ENCODE measurements around the gene KCND3. TPM values are rescaled to one million over a fixed set of nuclear protein-coding genes. Genes with fewer than 3 reads are reported as not detected.

KCND3 gene
- total and polyA plus RNA-seq, 8 donors, result 0.87 to 15.8 (median 4.5) TPM

- no peaks in the 10 kb centered on the region for H3K9me3 ChIP-seq
- intact Hi-C loops (cut with DNase I; ENCODE audit: low total_unique reads), result no loop called here
- H3K4me3 ChIP-seq, result no peak overlapping the region
- peaks cover 0 to 5% (median 0%) of the 10 kb centered on the region in 3 donors for H3K27me3 ChIP-seq
- TF ChIP-seq EP300 (IDR thresholded peaks at IDR 0.05), result no peak
- peaks cover 0 to 8% (median 4%) of the 10 kb centered on the region in 4 donors for H3K4me1 ChIP-seq
- 91 to 97% (median 94%) methylated on average over 3 of the region's 3 CpGs for WGBS, 5 donors
- no peak overlapping the region for H3K27ac ChIP-seq
- DNase-seq, result no peak
- H3K36me3 ChIP-seq, result no peaks in the 10 kb centered on the region
These were observed 81.4 kb downstream of the KCND3 start for GRCh38 chr1:111908011-111908621.

GRCh38 chr1:111907321-111907720 is 82.1 kb downstream of the KCND3 start:
- no peaks in the 10 kb centered on the region for H3K36me3 ChIP-seq
- intact Hi-C loops (cut with DNase I; ENCODE audit: low total_unique reads), result no loop called here
- TF ChIP-seq POLR2AphosphoS5 (IDR thresholded peaks at IDR 0.05) (no peak), POLR2A (IDR thresholded peaks at IDR 0.05) (no peak), EP300 (IDR thresholded peaks at IDR 0.05) (no peak), CTCF (IDR thresholded peaks at IDR 0.05) (no peak)
- H3K4me1 ChIP-seq, result peaks cover 0 to 8% (median 4%) of the 10 kb centered on the region in 4 donors
- H3K4me3 ChIP-seq, result no peak overlapping the region
- 70 to 80% (median 73%) methylated on average over 3 of the region's 3 CpGs for WGBS, 5 donors
- no peak for DNase-seq
- no peaks in the 10 kb centered on the region for H3K9me3 ChIP-seq
- H3K27ac ChIP-seq, result no peak overlapping the region
- peaks cover 0 to 5% (median 0%) of the 10 kb centered on the region in 3 donors for H3K27me3 ChIP-seq

- Histone ChIP-seq H3K36me3 (no peaks in the 10 kb centered on the region), H3K27ac (no peak overlapping the region), H3K4me1 (peaks cover 0 to 8% (median 4%) of the 10 kb centered on the region in 4 donors), H3K4me3 (no peak overlapping the region), H3K27me3 (peaks cover 0 to 5% (median 0%) of the 10 kb centered on the region in 3 donors), H3K9me3 (no peaks in the 10 kb centered on the region)
- intact Hi-C loops (cut with DNase I; ENCODE audit: low total_unique reads), result no loop called here
- no peak for TF ChIP-seq POLR2AphosphoS5 (IDR thresholded peaks at IDR 0.05)
- TF ChIP-seq CTCF (IDR thresholded peaks at IDR 0.05), result no peak
- TF ChIP-seq EP300 (IDR thresholded peaks at IDR 0.05), result no peak
- TF ChIP-seq POLR2A (IDR thresholded peaks at IDR 0.05), result no peak
- WGBS, 5 donors, result 33 to 50% (median 36%) methylated on average over 1 of the region's 1 CpG
- no peak for DNase-seq
These were observed 82.7 kb downstream of the KCND3 start for GRCh38 chr1:111906816-111907215.

GRCh38 chr1:111906111-111906510 is 83.4 kb downstream of the KCND3 start:
- 73 to 80% (median 77%) methylated on average over 4 of the region's 4 CpGs for WGBS, 5 donors
- H3K4me1 ChIP-seq, result peaks cover 0 to 8% (median 4%) of the 10 kb centered on the region in 4 donors
- no peak overlapping the region for H3K27ac ChIP-seq
- DNase-seq, result no peak
- intact Hi-C loops (cut with DNase I; ENCODE audit: low total_unique reads), result no loop called here
- no peaks in the 10 kb centered on the region for H3K9me3 ChIP-seq
- no peaks in the 10 kb centered on the region for H3K36me3 ChIP-seq
- no peak overlapping the region for H3K4me3 ChIP-seq
- no peak for TF ChIP-seq POLR2A (IDR thresholded peaks at IDR 0.05)
- no peak for TF ChIP-seq EP300 (IDR thresholded peaks at IDR 0.05)
- no peak for TF ChIP-seq CTCF (IDR thresholded peaks at IDR 0.05)
- TF ChIP-seq POLR2AphosphoS5 (IDR thresholded peaks at IDR 0.05), result no peak
- H3K27me3 ChIP-seq, result peaks cover 0 to 5% (median 0%) of the 10 kb centered on the region in 3 donors
